PC-3 (cell line): ENCODE measurements around the gene ZNF335. TPM values are rescaled to one million over a fixed set of nuclear protein-coding genes. Genes with fewer than 3 reads are reported as not detected.

Experiments used
- ATAC-seq: fragments of 200-7000 bp; cut with Tn5 transposase; 2 replicates; pipeline ENCODE4 v1.9.1; 2020; ENCODE audit warnings: mild to moderate bottlenecking, moderate library complexity
- BruUV-seq: library from RNA; stranded (reverse); fragments of 400-500 nt; replicated peaks from 2 replicates; lab custom pipeline; 2021; lab: Mats Ljungman, UMichigan
- CTCF ChIA-PET: fragments of 300-600 bp; sonication (Branson Sonifier 250); formaldehyde crosslinking; loops from one replicate; lab custom pipeline; 2022; ENCODE audit warnings: antibody characterized with exemption; lab: Charles Lee
- POLR2A ChIA-PET: fragments of 300-600 bp; sonication (Branson Sonifier 250); formaldehyde crosslinking; loops from one replicate; lab custom pipeline; 2022; ENCODE audit warnings: antibody characterized with exemption; ENCODE audit not compliant: unreplicated experiment; lab: Charles Lee
- DNase-seq: peaks from one replicate; pipeline ENCODE4 v3.0.0-alpha.2; 2015
- H2AFZ ChIP-seq: fragments of 300-600 bp; sonication (generic); 2 replicates; pipeline ENCODE4 v1.6.0; 2016; ENCODE audit warnings: antibody characterized with exemption, low read length
- H3F3A ChIP-seq: fragments of 300-600 bp; sonication (generic); one replicate; pipeline ENCODE4 v1.6.0; 2017; ENCODE audit warnings: antibody characterized with exemption, low read length, control low read depth, mild to moderate bottlenecking; ENCODE audit not compliant: unreplicated experiment
- H3K27ac ChIP-seq: fragments of 300-600 bp; sonication (generic); 2 replicates; pipeline ENCODE4 v1.5.1; 2016; ENCODE audit warnings: mild to moderate bottlenecking, low read length
- H3K27me3 ChIP-seq: fragments of 300-600 bp; sonication (generic); 2 replicates; pipeline ENCODE4 v1.6.1; 2016; ENCODE audit warnings: low read length, mixed read lengths
- H3K36me3 ChIP-seq: fragments of 300-600 bp; sonication (generic); 2 replicates; pipeline ENCODE4 v1.6.1; 2016; ENCODE audit warnings: low read depth, mixed run types, low read length, mixed read lengths
- H3K4me1 ChIP-seq: fragments of 300-600 bp; sonication (generic); 2 replicates; pipeline ENCODE4 v1.5.1; 2016; ENCODE audit warnings: low read length; ENCODE audit not compliant: insufficient read depth
- H3K4me2 ChIP-seq: fragments of 300-600 bp; sonication (generic); 2 replicates; pipeline ENCODE4 v1.6.0; 2016; ENCODE audit warnings: low read length
- H3K4me3 ChIP-seq: fragments of 300-600 bp; sonication (generic); 2 replicates; pipeline ENCODE4 v1.5.1; 2016; ENCODE audit warnings: mild to moderate bottlenecking, low read length, mixed read lengths
- H3K79me2 ChIP-seq: fragments of 300-600 bp; sonication (generic); 2 replicates; pipeline ENCODE4 v1.6.1; 2017; ENCODE audit warnings: low read length, mixed read lengths
- H3K9ac ChIP-seq: fragments of 300-600 bp; sonication (generic); 2 replicates; pipeline ENCODE4 v1.6.0; 2016; ENCODE audit warnings: mild to moderate bottlenecking, low read length
- H3K9me2 ChIP-seq: fragments of 300-600 bp; sonication (generic); replicated peaks from 2 replicates; pipeline ENCODE4 v1.6.1; 2016; ENCODE audit warnings: mixed run types, low read length, mixed read lengths
- H3K9me3 ChIP-seq: fragments of 300-600 bp; sonication (generic); 2 replicates; pipeline ENCODE4 v1.6.1; 2016; ENCODE audit warnings: low read length, mixed read lengths
- H4K20me1 ChIP-seq: fragments of 300-600 bp; sonication (generic); 2 replicates; pipeline ENCODE4 v1.6.1; 2016; ENCODE audit warnings: low read length, mixed read lengths
- EZH2 ChIP-seq: fragments of 300-600 bp; sonication (generic); IDR thresholded peaks from one replicate; pipeline ENCODE4 v1.6.1; 2017; ENCODE audit warnings: antibody characterized with exemption, mild to moderate bottlenecking, low read length; ENCODE audit not compliant: unreplicated experiment
- EZH2phosphoT487 ChIP-seq: fragments of 300-600 bp; sonication (generic); IDR thresholded peaks from 2 replicates; pipeline ENCODE4 v1.6.1; 2018; ENCODE audit warnings: mild to moderate bottlenecking, antibody characterized with exemption, low read length, borderline replicate concordance
- intact Hi-C: fragments of 100-400 bp; cut with micrococcal nuclease; formaldehyde crosslinking; loops from 2 replicates; pipeline ENCODE4 v1.9.0; 2023
- total RNA-seq: library from RNA; depleted of rRNA; stranded (reverse); fragments of >200 nt; gene quantifications from 2 replicates; pipeline ENCODE4 v1.2.3, GENCODE V29; 2014
- TF ChIP-seq, protein P1 (sequence below): fragments of 300-600 bp; sonication (generic); conservative IDR thresholded peaks from 2 replicates; pipeline ENCODE4 v1.5.1; 2017; ENCODE audit warnings: antibody characterized with exemption, low read depth, mild to moderate bottlenecking, low read length

The ZNF335 gene
- total RNA-seq, 1 experiment from 2014 or later = 36.9 TPM

DNA sequence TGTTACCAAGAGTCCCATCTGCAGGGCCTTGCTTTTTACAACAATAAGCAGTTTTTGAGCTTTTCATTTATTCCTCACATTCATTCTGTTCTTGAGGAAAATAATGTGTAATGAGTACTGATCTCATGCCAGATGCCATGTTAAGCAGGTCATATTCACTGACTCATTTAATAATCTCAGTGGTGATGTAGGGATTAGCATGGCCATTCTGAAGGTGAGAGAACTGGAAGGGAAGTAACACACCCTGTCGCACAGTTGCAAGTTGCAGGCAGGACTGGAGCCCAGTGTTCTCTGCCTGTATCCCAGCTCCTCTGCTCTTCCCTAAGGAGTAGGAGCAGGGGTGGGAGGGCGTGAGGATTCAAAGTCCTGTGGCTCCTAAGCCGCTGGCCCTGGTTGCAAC, 31.9 kb downstream of the ZNF335 start:
- ATAC-seq (no peak), DNase-seq (no peak)
- no peaks in the 10 kb centered on the region for H3K9me2 ChIP-seq
- H4K20me1 ChIP-seq = no peaks in the 10 kb centered on the region
- H3K4me3 ChIP-seq = no peak overlapping the region
- H3K4me2 ChIP-seq = no peak overlapping the region
- no peak overlapping the region for H3K9ac ChIP-seq
- no peak overlapping the region for H3K27ac ChIP-seq
- H3F3A ChIP-seq = no peaks in the 10 kb centered on the region
- peaks cover 58% of the 10 kb centered on the region for H3K36me3 ChIP-seq
- TF ChIP-seq EZH2phosphoT487 (no peak), EZH2 (no peak)
- TF ChIP-seq, protein P1, sequence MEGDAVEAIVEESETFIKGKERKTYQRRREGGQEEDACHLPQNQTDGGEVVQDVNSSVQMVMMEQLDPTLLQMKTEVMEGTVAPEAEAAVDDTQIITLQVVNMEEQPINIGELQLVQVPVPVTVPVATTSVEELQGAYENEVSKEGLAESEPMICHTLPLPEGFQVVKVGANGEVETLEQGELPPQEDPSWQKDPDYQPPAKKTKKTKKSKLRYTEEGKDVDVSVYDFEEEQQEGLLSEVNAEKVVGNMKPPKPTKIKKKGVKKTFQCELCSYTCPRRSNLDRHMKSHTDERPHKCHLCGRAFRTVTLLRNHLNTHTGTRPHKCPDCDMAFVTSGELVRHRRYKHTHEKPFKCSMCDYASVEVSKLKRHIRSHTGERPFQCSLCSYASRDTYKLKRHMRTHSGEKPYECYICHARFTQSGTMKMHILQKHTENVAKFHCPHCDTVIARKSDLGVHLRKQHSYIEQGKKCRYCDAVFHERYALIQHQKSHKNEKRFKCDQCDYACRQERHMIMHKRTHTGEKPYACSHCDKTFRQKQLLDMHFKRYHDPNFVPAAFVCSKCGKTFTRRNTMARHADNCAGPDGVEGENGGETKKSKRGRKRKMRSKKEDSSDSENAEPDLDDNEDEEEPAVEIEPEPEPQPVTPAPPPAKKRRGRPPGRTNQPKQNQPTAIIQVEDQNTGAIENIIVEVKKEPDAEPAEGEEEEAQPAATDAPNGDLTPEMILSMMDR = no peak
- intact Hi-C loops = no loop called here
- ChIA-PET CTCF (no interaction called here), POLR2A (no interaction called here)
- no peaks in the 10 kb centered on the region for H3K9me3 ChIP-seq
- BruUV-seq = no TSS peak
- no peaks in the 10 kb centered on the region for H3K27me3 ChIP-seq
- H3K4me1 ChIP-seq = peaks cover 7% of the 10 kb centered on the region; the same call in 1 of the 2 replicates
- H3K79me2 ChIP-seq = peaks cover 23% of the 10 kb centered on the region
- H2AFZ ChIP-seq = no peak overlapping the region

DNA sequence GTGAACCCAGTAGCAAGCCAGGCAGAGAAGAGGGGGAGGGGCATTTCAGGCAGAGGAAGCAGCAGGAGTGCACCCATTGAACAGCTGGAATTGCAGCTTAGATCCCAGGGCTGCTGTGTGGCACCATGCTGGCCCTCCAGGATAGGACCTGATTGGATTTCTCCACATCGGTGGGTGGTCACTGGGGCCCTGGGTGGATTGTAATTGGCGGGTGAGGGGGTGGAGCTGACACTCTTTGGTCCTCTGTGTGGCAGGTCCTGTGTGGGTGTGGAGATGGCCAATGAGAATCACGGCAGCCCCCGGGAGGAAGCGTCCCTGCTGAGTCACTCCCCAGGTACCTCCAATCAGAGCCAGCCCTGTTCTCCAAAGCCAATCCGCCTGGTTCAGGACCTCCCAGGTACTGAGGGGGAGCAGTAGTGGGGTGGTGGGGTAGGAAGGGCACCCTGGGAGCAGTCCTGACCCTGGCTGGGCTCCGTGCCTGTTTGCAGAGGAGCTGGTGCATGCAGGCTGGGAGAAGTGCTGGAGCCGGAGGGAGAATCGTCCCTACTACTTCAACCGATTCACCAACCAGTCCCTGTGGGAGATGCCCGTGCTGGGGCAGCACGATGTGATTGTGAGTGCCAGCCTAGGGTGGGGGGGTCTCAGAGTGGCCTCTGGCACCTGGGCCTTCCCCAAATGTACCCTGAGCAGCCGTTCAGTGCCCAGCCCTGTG, 33.1 kb downstream of the ZNF335 start:
- ChIA-PET POLR2A (no interaction called here), CTCF (no interaction called here)
- H3K4me3 ChIP-seq = no peak overlapping the region
- H3K9ac ChIP-seq = no peak overlapping the region
- BruUV-seq = no TSS peak
- no peak overlapping the region for H3K27ac ChIP-seq
- ATAC-seq (no peak), DNase-seq (no peak)
- no peak overlapping the region for H3K4me2 ChIP-seq
- H3F3A ChIP-seq = no peaks in the 10 kb centered on the region
- peaks cover 7% of the 10 kb centered on the region; the same call in 1 of the 2 replicates for H3K4me1 ChIP-seq
- no peaks in the 10 kb centered on the region for H3K27me3 ChIP-seq
- H3K9me3 ChIP-seq = no peaks in the 10 kb centered on the region
- H3K9me2 ChIP-seq = no peaks in the 10 kb centered on the region
- H2AFZ ChIP-seq = no peak overlapping the region
- intact Hi-C loops = loop anchor here (10.0 kb wide), 2 partner anchors 124 to 524 kb away; partner anchors contain the start of genes PIGT and UBE2C
- H3K36me3 ChIP-seq = peaks cover 50% of the 10 kb centered on the region
- peaks cover 28% of the 10 kb centered on the region for H3K79me2 ChIP-seq
- H4K20me1 ChIP-seq = no peaks in the 10 kb centered on the region
- no peak for TF ChIP-seq EZH2phosphoT487
- TF ChIP-seq, protein P1 = no peak
- TF ChIP-seq EZH2 = no peak

DNA sequence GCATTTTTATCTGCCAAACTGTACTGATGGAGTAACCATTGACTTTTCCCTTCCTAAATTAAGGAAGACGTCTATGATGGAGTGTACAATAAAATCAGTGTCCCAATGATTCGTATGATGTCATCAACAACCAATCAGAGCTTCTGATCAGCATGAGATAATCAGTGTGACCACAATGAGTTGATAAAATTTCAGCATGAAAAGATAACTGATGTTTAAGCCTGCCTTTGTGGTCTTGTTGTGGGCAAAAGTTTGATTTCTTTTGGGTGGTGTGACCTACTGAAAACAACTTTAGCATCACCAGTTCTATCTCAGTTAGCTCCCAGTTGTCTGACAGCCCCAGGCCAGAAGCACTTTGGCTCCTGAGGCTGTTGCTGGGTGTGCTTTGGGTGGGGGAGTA, 34.2 kb downstream of the ZNF335 start:
- TF ChIP-seq EZH2 = no peak
- TF ChIP-seq EZH2phosphoT487 = no peak
- TF ChIP-seq, protein P1 = no peak
- no peak overlapping the region for H3K9ac ChIP-seq
- H3K79me2 ChIP-seq = peaks cover 38% of the 10 kb centered on the region
- H3F3A ChIP-seq = no peaks in the 10 kb centered on the region
- H4K20me1 ChIP-seq = no peaks in the 10 kb centered on the region
- H3K4me3 ChIP-seq = no peak overlapping the region
- H3K9me2 ChIP-seq = no peaks in the 10 kb centered on the region
- H3K36me3 ChIP-seq = peaks cover 40% of the 10 kb centered on the region
- intact Hi-C loops = loop anchor here (10.0 kb wide), 2 partner anchors 123 to 523 kb away; partner anchors contain the start of genes PIGT and UBE2C
- DNase-seq (no peak), ATAC-seq (no peak)
- H3K9me3 ChIP-seq = no peaks in the 10 kb centered on the region
- POLR2A ChIA-PET = no interaction called here
- H2AFZ ChIP-seq = no peak overlapping the region
- no peak overlapping the region for H3K27ac ChIP-seq
- peaks cover 12% of the 10 kb centered on the region; the same call in 1 of the 2 replicates for H3K4me1 ChIP-seq
- no peak overlapping the region for H3K4me2 ChIP-seq
- no TSS peak for BruUV-seq
- CTCF ChIA-PET = no interaction called here
- H3K27me3 ChIP-seq = no peaks in the 10 kb centered on the region
